ENCODE data around the gene EMD.

EMD gene

GRCh38 chrX:154355776-154356140 lies 23.3 kb upstream of the EMD start:
- ATAC-seq: no peak

DNA sequence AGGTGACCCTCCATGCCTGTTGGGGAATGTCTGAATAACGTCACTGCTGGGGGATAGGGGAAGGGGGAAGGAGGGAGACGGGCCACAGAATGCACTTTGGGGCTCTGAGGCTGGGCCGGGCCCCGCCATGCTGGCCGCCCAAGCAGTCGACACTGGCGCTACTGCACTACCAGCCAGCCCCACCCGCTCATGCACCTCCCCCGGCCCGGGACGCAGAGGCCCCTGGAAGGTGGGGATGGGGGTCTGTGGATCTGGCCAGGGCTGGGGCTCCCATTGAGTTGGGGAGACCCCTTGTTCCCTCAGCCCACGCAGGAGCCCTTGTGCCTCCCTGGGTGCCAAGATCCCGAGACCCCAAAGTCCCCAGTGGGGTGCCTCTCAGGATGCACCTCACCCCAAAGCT lies 22.5 kb upstream of the EMD start:
- ATAC-seq: no peak

GRCh38 chrX:154357205-154357604 lies 21.9 kb upstream of the EMD start:
- peak; percentile 63 to 71 for ATAC-seq

DNA sequence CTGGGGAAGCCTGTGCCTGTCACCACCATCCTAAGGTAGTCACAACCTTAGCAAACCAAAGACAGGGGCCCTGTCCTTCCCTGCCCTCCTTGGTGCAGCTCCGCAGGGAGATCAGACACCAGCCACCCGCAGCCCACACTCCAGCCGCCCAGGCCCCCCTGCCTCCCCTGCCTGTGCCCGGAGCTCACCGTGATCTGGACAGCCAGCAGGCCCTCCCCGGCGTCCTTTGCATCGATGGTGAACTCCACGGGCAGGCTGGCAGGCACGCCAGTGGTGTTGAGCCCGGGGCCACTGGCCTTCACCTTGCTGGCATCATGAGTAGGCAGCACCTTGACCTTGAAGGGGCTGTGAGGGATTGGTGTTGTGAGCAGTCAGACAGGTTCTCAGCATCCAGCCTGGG lies 21.1 kb upstream of the EMD start:
- ATAC-seq: no peak

GRCh38 chrX:154358829-154359228 lies 20.3 kb upstream of the EMD start:
- ATAC-seq: no peak

- no peak for ATAC-seq
These were observed 19.5 kb upstream of the EMD start for GRCh38 chrX:154359362-154360154.

GRCh38 chrX:154360155-154360713 lies 18.9 kb upstream of the EMD start:
- ATAC-seq: no peak

DNA sequence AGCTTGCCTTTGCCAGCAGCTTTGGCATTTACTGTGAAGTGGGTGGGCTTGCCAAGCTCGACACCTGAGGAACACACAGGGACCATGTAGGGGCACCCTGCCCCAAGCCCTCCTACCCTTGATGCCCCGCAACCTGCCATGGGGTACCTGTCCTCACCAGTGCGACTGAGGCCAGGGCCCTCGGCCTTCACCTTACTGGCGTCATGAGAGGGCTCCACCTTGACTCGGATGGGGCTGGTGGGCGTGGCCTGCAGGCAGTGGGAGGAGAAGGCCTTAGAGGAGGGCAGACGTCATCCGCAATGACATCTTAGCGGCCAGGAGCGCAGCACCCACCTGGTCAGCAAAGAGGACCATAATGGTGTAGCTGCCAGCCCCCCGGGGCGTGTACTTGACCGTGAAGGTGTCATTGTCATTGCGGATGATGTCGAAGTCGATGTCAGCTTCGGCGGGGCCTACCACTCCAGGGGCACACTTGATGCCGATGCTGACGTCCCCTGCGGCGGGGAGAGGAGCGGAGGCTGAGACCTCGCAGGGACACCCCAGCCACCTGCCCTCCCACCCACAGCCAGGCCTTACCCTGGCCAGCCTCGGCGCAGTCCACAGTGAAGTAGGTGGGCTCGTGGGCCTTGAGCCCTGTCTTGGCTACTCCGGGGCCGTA lies 16.9 kb upstream of the EMD start:
- ATAC-seq: no peak

- ATAC-seq: no peak
These were observed 15.2 kb upstream of the EMD start for GRCh38 chrX:154363706-154364439.

GRCh38 chrX:154365052-154365600 lies 14.0 kb upstream of the EMD start:
- ATAC-seq: no peak

DNA sequence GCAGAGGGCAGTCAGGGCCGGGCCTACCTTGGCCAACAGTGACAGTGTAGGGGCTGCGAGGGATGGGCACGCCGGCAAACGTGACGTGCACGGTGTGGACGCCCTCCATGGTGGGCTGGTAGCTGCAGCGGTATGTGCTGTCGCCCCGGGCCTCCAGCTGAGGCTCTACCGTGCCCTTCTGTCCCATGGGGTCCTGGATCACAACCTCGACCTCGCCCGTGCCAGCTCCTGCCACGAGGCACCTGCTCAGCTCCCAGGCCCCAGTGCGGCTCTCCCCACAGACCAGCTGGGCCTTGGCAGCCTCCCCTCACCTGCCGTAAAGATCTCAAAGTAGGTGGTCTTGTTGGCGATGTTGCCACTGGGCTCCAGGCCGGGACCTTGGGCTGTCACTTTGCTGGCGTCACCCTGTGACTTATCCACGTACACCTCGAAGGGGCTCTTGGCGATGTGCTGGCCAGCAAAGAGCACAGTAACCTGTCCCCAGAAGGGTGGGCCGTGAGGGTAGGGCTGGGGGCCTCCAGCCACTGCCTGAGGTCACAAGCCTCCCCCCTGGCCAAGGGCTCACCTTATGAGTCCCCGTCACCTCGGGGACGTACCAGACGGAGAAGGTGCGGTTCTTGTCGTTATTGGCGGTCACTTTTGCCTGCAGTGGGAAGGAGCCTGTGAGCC lies 13.0 kb upstream of the EMD start:
- ATAC-seq: no peak

GRCh38 chrX:154366666-154367055 lies 12.4 kb upstream of the EMD start:
- no peak for ATAC-seq

DNA sequence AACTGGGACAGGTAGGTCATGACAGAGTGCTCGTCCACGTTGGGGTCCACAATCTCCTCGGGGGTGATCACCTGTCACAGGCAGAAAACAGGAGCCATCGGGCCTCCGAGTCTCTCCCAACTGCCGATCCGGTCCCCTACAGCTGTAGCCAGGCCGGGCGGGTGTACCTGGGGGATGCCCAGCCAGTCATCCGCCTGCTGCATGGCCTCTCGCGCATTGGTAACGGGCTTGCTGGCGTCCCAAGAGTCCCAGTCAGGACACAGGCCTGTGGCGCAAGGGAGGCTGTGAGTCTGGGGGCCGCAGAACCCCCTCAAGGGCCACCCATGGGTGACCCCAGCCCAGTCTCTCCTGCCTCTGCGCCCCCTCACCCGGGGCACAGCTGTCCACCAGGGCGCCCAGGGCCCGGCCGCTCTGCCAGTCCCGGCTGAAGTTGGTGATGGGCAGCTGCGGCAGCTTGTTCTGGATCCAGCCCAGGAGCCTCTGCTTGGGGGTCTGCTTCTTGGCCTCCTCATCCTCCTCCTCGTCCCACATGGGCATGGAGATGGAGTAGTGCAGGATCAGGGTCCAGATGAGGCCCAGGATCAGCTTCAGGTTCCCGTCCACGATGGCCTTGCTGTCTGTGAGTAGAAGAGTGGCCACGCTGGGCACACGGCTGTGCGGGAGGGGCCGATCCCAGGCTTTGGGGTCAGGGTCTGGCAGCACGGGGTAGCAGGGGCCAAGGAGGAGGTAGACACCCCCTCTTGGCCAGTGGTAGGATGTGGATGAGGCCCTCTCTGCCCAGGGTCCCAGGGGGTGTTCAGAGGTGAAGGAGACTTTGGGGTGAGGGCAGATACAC lies 11.4 kb upstream of the EMD start:
- ATAC-seq: no peak

- ATAC-seq: peak; percentile 67 to 70
These were observed 10.3 kb upstream of the EMD start for GRCh38 chrX:154368630-154369448.

DNA sequence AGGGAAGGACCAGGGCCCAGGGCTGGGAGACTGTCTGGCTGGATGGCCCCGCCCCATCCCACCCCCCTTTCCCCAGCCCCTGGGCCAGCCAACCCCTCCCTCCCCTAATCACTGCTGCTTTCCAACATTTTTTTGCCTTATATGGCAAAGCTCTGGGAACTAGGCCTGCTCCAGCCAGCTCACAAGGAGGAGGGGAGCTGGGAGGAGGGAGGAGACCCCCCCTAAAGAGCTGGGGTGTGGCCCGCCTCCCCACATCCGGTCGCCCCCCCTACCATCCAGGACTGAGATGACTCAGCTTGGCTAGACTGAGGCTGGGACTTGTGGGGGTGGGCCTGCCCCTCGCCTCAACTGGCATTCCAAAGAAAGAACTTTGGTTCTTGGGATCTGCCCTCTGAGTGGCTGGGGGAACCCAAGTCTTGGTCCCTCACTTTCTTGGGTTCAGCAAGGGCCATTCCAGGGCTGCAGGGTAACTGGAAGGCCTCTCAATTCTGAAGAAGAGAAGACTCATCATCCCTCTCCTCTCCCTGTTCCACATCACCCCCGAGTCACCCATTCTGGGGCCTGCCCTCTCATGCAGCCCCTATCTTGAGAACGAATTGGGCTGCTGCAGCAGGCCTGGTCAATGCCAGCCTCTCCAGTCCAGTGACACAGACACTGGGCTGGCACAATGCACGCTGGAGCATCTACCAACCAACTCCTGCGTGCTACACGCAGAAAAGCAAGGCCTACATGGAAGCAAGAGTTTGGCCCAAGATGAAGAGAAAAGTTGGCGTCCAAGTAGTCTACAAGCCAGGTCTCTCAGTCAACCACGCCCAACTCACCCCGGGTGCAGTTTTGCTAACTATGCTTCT lies 9.4 kb upstream of the EMD start:
- ATAC-seq: peak in 1 of 2 donors; percentile 8

- ATAC-seq: no peak
These were observed 8.6 kb upstream of the EMD start for GRCh38 chrX:154370300-154371016.

DNA sequence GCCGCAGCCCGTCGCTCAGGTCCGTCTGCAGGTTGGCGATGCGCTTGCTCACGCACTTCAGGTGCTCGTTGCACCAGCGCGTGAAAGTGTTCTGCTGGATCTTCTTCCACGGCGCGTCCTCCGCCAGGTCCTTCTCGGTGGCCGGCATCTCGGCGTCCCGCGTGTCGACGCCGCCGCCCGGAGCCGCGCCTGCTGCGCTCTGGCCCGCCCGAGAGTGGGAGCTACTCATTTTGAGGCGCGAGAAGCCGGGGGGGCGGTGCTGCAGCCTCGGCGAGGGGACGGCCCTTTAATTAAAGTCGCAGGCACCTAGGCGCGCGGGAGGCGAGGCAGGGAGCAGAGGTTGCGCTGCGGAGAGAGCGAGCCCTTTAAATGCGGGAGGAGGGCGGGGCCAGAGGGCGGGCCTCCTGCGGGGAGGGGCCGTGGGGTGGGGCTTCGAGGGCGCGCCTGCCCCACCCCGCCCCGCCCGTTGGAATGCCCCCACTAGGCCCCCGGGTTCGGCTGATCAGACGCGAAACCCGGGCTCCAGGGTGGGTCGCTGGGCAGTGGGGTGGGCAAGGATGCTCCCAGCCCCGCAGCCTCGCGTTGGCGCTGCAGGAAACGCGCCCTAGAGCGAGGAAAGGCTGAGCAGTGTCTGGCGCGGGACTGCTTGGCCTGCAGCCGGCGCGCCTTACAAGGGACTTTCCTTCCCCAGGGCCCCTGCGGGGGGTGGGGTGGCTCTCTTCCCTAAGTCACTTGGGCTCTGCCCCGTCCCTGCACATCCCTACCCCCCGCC lies 7.9 kb upstream of the EMD start:
- peak; percentile 62 to 63 for ATAC-seq

- no peak for ATAC-seq
These were observed 7.2 kb upstream of the EMD start for GRCh38 chrX:154371789-154372300.

All from activated CD4-positive, CD25-positive, alpha-beta regulatory T cell treated with anti-CD3 and anti-CD28 coated beads, Interleukin-2, amount 50 U/mL, for 24 hours (primary cell).